ENCODE results near the gene SYNPR. TPM values are rescaled to one million over a fixed set of nuclear protein-coding genes. Genes with fewer than 3 reads are reported as not detected.

Gene SYNPR
- total RNA-seq, 1 experiment from 2014 or later: 0.17 TPM

DNA sequence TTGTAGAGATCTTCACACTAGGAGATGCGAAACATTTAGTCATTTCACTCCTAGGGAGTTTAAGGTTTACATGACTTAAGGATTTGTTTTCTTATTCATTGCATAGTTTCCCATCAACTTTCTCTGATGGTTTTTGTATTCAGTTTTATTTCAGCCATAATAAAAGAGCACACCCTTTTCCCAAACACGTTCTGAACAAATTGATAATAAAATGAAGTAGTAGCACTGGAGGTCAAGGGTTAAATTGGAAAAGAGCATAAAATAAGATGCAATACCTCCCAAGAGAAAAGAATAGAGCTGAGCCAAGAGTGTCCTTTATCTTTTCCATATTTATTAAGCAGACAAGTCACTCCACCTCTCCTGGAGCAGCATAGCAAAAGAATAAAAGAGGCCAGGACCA lies 104.9 kb downstream of the SYNPR start:
- Histone ChIP-seq H3K9me3 (ENCODE audit: control insufficient read depth, low read depth, low read length) (no peaks in the 10 kb centered on the region), H3K56ac (ENCODE audit: insufficient read length, low read depth, low read length) (no peak overlapping the region), H3K4me2 (ENCODE audit: insufficient read depth, insufficient read length, low read length) (no peak overlapping the region), H3K9ac (ENCODE audit: extremely low read depth, insufficient read length, low read length) (no peak overlapping the region), H2BK120ac (ENCODE audit: low read depth, low read length, poor library complexity, severe bottlenecking) (no peak overlapping the region), H3T11ph (ENCODE audit: low read length) (no peak overlapping the region), H3K79me1 (ENCODE audit: insufficient read depth, low read depth, low read length, poor library complexity, severe bottlenecking) (no peaks in the 10 kb centered on the region), H2BK15ac (ENCODE audit: low read depth, low read length) (no peak overlapping the region), H3K27ac (ENCODE audit: insufficient read length, low read depth, low read length) (no peak overlapping the region), H2AFZ (ENCODE audit: low read length) (no peak overlapping the region), H2BK12ac (ENCODE audit: insufficient read length, low read depth, low read length) (no peak overlapping the region), H2BK20ac (ENCODE audit: low read depth, low read length, poor library complexity, severe bottlenecking) (no peak overlapping the region), H4K8ac (replicated peaks; ENCODE audit: insufficient read length, low read depth, low read length) (no peak overlapping the region), H3K4me1 (ENCODE audit: insufficient read depth, low read length) (no peaks in the 10 kb centered on the region; the same call in 1 of the 2 replicates), H2AK5ac (ENCODE audit: insufficient read length, low read length) (no peak overlapping the region), H4K5ac (ENCODE audit: insufficient read length, low read depth, low read length) (no peak overlapping the region), H3K4ac (ENCODE audit: low read depth, low read length) (no peak overlapping the region), H3K27me3 (ENCODE audit: insufficient read depth, low read length) (no peaks in the 10 kb centered on the region), H2BK5ac (ENCODE audit: insufficient read length, low read length) (no peak overlapping the region), H3K14ac (ENCODE audit: insufficient read depth, low read length) (no peak overlapping the region), H3K23me2 (ENCODE audit: insufficient read length, low read depth, low read length, poor library complexity, severe bottlenecking) (no peaks in the 10 kb centered on the region), H4K20me1 (ENCODE audit: control insufficient read depth, insufficient read depth, insufficient read length) (no peaks in the 10 kb centered on the region), H3K23ac (ENCODE audit: insufficient read length, low read depth, low read length) (no peak overlapping the region), H4K91ac (ENCODE audit: insufficient read length, low read depth, low read length) (no peak overlapping the region), H3K79me2 (ENCODE audit: insufficient read depth, low read length) (no peaks in the 10 kb centered on the region), H3K18ac (ENCODE audit: insufficient read length, low read depth, low read length) (no peak overlapping the region)
- no peaks in the 10 kb centered on the region for H3K27me3 Mint-ChIP-seq (ENCODE audit: low read depth)
- H3K27ac Mint-ChIP-seq: no peak overlapping the region
- no peaks in the 10 kb centered on the region for H3K36me3 Mint-ChIP-seq (ENCODE audit: insufficient read depth in 1 of 3, low read depth in 3 of 3)
- WGBS (ENCODE audit: extremely low coverage, insufficient read length, low lambda C conversion rate): no CpG with 5 or more reads among the region's 2 CpGs
- H3K4me1 Mint-ChIP-seq: peaks cover 9% of the 10 kb centered on the region in 2 experiments
- no peak overlapping the region for H3K4me3 Mint-ChIP-seq
- no peaks in the 10 kb centered on the region for H3K9me3 Mint-ChIP-seq
- TF ChIP-seq, protein P1, sequence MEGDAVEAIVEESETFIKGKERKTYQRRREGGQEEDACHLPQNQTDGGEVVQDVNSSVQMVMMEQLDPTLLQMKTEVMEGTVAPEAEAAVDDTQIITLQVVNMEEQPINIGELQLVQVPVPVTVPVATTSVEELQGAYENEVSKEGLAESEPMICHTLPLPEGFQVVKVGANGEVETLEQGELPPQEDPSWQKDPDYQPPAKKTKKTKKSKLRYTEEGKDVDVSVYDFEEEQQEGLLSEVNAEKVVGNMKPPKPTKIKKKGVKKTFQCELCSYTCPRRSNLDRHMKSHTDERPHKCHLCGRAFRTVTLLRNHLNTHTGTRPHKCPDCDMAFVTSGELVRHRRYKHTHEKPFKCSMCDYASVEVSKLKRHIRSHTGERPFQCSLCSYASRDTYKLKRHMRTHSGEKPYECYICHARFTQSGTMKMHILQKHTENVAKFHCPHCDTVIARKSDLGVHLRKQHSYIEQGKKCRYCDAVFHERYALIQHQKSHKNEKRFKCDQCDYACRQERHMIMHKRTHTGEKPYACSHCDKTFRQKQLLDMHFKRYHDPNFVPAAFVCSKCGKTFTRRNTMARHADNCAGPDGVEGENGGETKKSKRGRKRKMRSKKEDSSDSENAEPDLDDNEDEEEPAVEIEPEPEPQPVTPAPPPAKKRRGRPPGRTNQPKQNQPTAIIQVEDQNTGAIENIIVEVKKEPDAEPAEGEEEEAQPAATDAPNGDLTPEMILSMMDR (conservative IDR thresholded peaks at IDR 0.05): no peak
- no peak for DNase-seq

Measured in H9 (cell line).